Hepatocyte (in vitro differentiated cells): Measurements from ENCODE around the gene FYN. TPM values are rescaled to one million over a fixed set of nuclear protein-coding genes. Genes with fewer than 3 reads are reported as not detected.

ENCODE experiments used
- DNase-seq: peaks from one replicate; pipeline ENCODE4 v3.0.0-alpha.2; 2016; ENCODE audit warnings: low spot score
- H2AFZ ChIP-seq: fragments of 200-600 bp; sonication (generic); 2 replicates; pipeline ENCODE4 v1.6.0; 2016; ENCODE audit warnings: antibody characterized with exemption, mild to moderate bottlenecking
- H3K27ac ChIP-seq: fragments of 200-600 bp; sonication (generic); 2 replicates; pipeline ENCODE4 v1.5.1; 2016; ENCODE audit warnings: mild to moderate bottlenecking
- H3K27me3 ChIP-seq: fragments of 200-600 bp; sonication (generic); 2 replicates; pipeline ENCODE4 v1.6.1; 2016
- H3K36me3 ChIP-seq: fragments of 200-600 bp; sonication (generic); replicated peaks from 2 replicates; pipeline ENCODE4 v1.5.1; 2016; ENCODE audit warnings: low read depth; ENCODE audit not compliant: insufficient read depth
- H3K4me1 ChIP-seq: fragments of 200-600 bp; sonication (generic); 2 replicates; pipeline ENCODE4 v1.5.1; 2016; ENCODE audit warnings: mild to moderate bottlenecking, moderate library complexity; ENCODE audit not compliant: insufficient read depth
- H3K4me2 ChIP-seq: fragments of 200-600 bp; sonication (generic); 2 replicates; pipeline ENCODE4 v1.6.0; 2016
- H3K4me3 ChIP-seq: fragments of 200-600 bp; sonication (generic); 2 replicates; pipeline ENCODE4 v1.5.1; 2016; ENCODE audit warnings: mild to moderate bottlenecking
- H3K79me2 ChIP-seq: fragments of 200-600 bp; sonication (generic); 2 replicates; pipeline ENCODE4 v1.6.0; 2017; ENCODE audit warnings: mild to moderate bottlenecking
- H3K9me2 ChIP-seq: fragments of 200-600 bp; sonication (generic); replicated peaks from 2 replicates; pipeline ENCODE4 v1.6.0; 2017; ENCODE audit warnings: mild to moderate bottlenecking; ENCODE audit not compliant: insufficient read depth
- H3K9me3 ChIP-seq: fragments of 200-600 bp; sonication (generic); 2 replicates; pipeline ENCODE4 v1.5.1; 2016; ENCODE audit warnings: low read depth, mild to moderate bottlenecking
- H4K20me1 ChIP-seq: fragments of 200-600 bp; sonication (generic); 2 replicates; pipeline ENCODE4 v1.6.0; 2016; ENCODE audit warnings: mild to moderate bottlenecking; ENCODE audit not compliant: insufficient read depth, poor library complexity, severe bottlenecking
- EZH2 ChIP-seq: fragments of 200-600 bp; sonication (generic); IDR thresholded peaks from 2 replicates; pipeline ENCODE4 v1.6.1; 2016; ENCODE audit warnings: antibody characterized with exemption, mild to moderate bottlenecking, borderline replicate concordance
- EZH2phosphoT487 ChIP-seq: fragments of 200-600 bp; sonication (generic); IDR thresholded peaks from one replicate; pipeline ENCODE4 v1.6.1; 2018; ENCODE audit warnings: antibody characterized with exemption, mild to moderate bottlenecking, low read depth, moderate library complexity; ENCODE audit not compliant: unreplicated experiment, severe bottlenecking
- WGBS: methylation state at CpG from one replicate; pipeline ENCODE4 v1.1.6; 2016; ENCODE audit warnings: low lambda C conversion rate; ENCODE audit errors: missing lambda C conversion rate; 5-methylcytosine and 5-hydroxymethylcytosine counted together
- polyA plus RNA-seq: library from polyadenylated mRNA; unstranded; fragments of >200 nt; fragmentation: Nextera tagmentation; extraction: Ambion mirVana; gene quantifications from 2 replicates; pipeline ENCODE4 v1.2.1, GENCODE V29; 2016
- total RNA-seq: library from RNA; depleted of rRNA; stranded (reverse); fragments of >200 nt; gene quantifications from 2 replicates; pipeline ENCODE4 v1.2.3, GENCODE V29; 2014
- TF ChIP-seq, protein P1 (sequence below): fragments of 200-600 bp; sonication (generic); IDR thresholded peaks from 2 replicates; pipeline ENCODE4 v1.5.1; 2016; ENCODE audit warnings: antibody characterized with exemption, mild to moderate bottlenecking; ENCODE audit not compliant: poor library complexity

FYN gene
- total and polyA plus RNA-seq, 2 experiments from 2014 or later: 40.0 to 70.1 TPM

DNA sequence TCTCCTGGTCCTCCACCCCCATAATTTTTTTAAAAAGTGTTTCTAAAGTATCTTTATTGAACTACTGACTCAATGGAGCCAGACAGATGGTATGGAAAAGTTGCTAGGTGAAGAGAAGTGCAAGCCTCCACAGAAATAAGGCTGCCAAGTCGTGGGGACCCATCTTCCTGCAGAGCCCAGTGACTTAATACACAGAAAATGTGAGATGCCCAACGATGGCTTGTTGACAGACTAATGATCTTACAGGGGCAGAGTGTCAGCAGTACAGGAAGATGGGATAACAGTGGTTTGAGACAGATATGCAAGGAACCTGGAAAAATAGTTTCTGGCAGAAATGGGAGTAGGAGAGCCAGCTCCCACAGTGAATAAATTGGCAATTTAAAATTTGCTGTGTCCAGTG is 43.3 kb downstream of the FYN start:
- Histone ChIP-seq H2AFZ (no peak overlapping the region), H3K79me2 (peaks cover 10% of the 10 kb centered on the region), H4K20me1 (peaks cover 2% of the 10 kb centered on the region), H3K9me2 (no peaks in the 10 kb centered on the region), H3K4me1 (no peaks in the 10 kb centered on the region), H3K27ac (no peak overlapping the region), H3K36me3 (no peaks in the 10 kb centered on the region), H3K4me2 (no peak overlapping the region), H3K9me3 (no peaks in the 10 kb centered on the region), H3K4me3 (no peak overlapping the region), H3K27me3 (no peaks in the 10 kb centered on the region)
- no peak for DNase-seq
- WGBS: 64% methylated on average over 2 of the region's 2 CpGs
- no peak for TF ChIP-seq EZH2phosphoT487
- TF ChIP-seq, protein P1, sequence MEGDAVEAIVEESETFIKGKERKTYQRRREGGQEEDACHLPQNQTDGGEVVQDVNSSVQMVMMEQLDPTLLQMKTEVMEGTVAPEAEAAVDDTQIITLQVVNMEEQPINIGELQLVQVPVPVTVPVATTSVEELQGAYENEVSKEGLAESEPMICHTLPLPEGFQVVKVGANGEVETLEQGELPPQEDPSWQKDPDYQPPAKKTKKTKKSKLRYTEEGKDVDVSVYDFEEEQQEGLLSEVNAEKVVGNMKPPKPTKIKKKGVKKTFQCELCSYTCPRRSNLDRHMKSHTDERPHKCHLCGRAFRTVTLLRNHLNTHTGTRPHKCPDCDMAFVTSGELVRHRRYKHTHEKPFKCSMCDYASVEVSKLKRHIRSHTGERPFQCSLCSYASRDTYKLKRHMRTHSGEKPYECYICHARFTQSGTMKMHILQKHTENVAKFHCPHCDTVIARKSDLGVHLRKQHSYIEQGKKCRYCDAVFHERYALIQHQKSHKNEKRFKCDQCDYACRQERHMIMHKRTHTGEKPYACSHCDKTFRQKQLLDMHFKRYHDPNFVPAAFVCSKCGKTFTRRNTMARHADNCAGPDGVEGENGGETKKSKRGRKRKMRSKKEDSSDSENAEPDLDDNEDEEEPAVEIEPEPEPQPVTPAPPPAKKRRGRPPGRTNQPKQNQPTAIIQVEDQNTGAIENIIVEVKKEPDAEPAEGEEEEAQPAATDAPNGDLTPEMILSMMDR: no peak
- no peak for TF ChIP-seq EZH2

DNA sequence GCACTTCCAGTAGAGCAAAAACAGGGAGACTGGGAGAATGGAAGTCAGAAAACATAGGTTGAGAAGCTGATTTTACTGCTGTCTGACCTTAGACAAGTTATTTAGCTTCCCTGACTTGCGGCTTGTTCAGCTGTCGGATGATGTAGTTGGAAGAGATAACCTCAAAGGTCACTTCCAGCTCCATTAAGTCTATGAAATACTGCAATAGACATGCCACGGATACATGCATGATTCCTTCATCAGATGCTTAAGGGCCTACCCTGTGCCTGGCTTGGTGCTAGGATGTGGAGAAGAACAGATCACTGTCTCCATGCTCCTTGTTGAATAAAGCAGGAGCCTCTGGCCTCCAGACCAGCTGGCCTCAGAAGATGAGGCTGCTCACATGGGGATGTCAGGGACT is 43.7 kb downstream of the FYN start:
- WGBS: 63% methylated on average over 3 of the region's 3 CpGs
- TF ChIP-seq, protein P1: no peak
- no peak for TF ChIP-seq EZH2
- TF ChIP-seq EZH2phosphoT487: no peak
- Histone ChIP-seq H4K20me1 (peaks cover 2% of the 10 kb centered on the region), H3K4me1 (no peaks in the 10 kb centered on the region), H3K4me2 (no peak overlapping the region), H3K4me3 (no peak overlapping the region), H3K36me3 (no peaks in the 10 kb centered on the region), H3K27ac (no peak overlapping the region), H2AFZ (no peak overlapping the region), H3K9me2 (no peaks in the 10 kb centered on the region), H3K9me3 (no peaks in the 10 kb centered on the region), H3K27me3 (no peaks in the 10 kb centered on the region), H3K79me2 (peaks cover 10% of the 10 kb centered on the region)
- DNase-seq: no peak

DNA sequence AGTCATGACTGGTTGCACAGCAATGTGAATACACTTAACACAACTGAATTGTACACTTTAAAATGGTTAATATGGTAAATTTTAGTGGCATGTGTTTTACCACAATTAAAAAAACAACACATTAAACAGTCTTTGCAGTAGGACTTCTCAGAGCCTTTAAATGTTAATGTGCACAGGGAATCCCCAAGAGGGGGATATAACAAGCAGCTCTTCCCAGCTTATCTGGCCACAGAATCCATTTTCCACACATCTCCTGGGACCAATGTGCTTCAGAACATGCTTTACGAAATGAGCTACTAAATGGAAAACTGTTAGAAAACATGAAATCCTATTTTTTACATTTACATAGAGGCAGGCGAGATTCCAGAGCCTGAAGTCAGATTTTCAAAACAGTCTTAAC is 44.4 kb downstream of the FYN start:
- H3K4me1 ChIP-seq: peaks cover 1% of the 10 kb centered on the region
- DNase-seq: no peak
- no peak overlapping the region for H2AFZ ChIP-seq
- H3K79me2 ChIP-seq: peaks cover 10% of the 10 kb centered on the region
- H4K20me1 ChIP-seq: peaks cover 2% of the 10 kb centered on the region
- H3K9me3 ChIP-seq: no peaks in the 10 kb centered on the region
- WGBS: 98% methylated on average over 2 of the region's 2 CpGs
- TF ChIP-seq EZH2 (no peak), EZH2phosphoT487 (no peak)
- TF ChIP-seq, protein P1: no peak
- no peak overlapping the region for H3K27ac ChIP-seq
- H3K36me3 ChIP-seq: no peaks in the 10 kb centered on the region
- H3K4me2 ChIP-seq: no peak overlapping the region
- H3K9me2 ChIP-seq: no peaks in the 10 kb centered on the region
- H3K4me3 ChIP-seq: no peak overlapping the region
- H3K27me3 ChIP-seq: no peaks in the 10 kb centered on the region
